Smooth muscle cell (in vitro differentiated cells): ENCODE data around the gene ACP2. TPM values are rescaled to one million over a fixed set of nuclear protein-coding genes. Genes with fewer than 3 reads are reported as not detected.

Source experiments
- DNase-seq: peaks from one replicate; lab custom pipeline; 2025; ENCODE audit not compliant: unreplicated experiment; lab: John Stamatoyannopoulos, UW
- H2AFZ ChIP-seq: fragments of 200-600 bp; sonication (generic); 2 replicates; pipeline ENCODE4 v1.6.0; 2016; ENCODE audit warnings: antibody characterized with exemption, low read depth, mild to moderate bottlenecking
- H3F3A ChIP-seq: fragments of 200-600 bp; sonication (generic); 2 replicates; pipeline ENCODE4 v1.6.0; 2017; ENCODE audit warnings: antibody characterized with exemption, low read depth
- H3K27ac ChIP-seq: fragments of 200-600 bp; sonication (generic); 2 replicates; pipeline ENCODE4 v1.5.1; 2016; ENCODE audit warnings: low read depth, mild to moderate bottlenecking
- H3K27me3 ChIP-seq: fragments of 200-600 bp; sonication (generic); 2 replicates; pipeline ENCODE4 v1.6.1; 2016; ENCODE audit warnings: low read depth, mild to moderate bottlenecking
- H3K36me3 ChIP-seq: fragments of 200-600 bp; sonication (generic); 2 replicates; pipeline ENCODE4 v1.5.1; 2016; ENCODE audit warnings: low read depth
- H3K4me1 ChIP-seq: fragments of 200-600 bp; sonication (generic); 2 replicates; pipeline ENCODE4 v1.5.1; 2016; ENCODE audit warnings: low read depth
- H3K4me2 ChIP-seq: fragments of 200-600 bp; sonication (generic); 2 replicates; pipeline ENCODE4 v1.6.0; 2016; ENCODE audit warnings: mild to moderate bottlenecking
- H3K4me3 ChIP-seq: fragments of 200-600 bp; sonication (generic); 2 replicates; pipeline ENCODE4 v1.5.1; 2016; ENCODE audit warnings: mild to moderate bottlenecking
- H3K79me2 ChIP-seq: fragments of 200-600 bp; sonication (generic); 2 replicates; pipeline ENCODE4 v1.6.0; 2016; ENCODE audit warnings: low read depth, mild to moderate bottlenecking
- H3K9ac ChIP-seq: fragments of 200-600 bp; sonication (generic); 2 replicates; pipeline ENCODE4 v1.6.0; 2016; ENCODE audit warnings: low read depth
- H3K9me3 ChIP-seq: fragments of 200-600 bp; sonication (generic); replicated peaks from 2 replicates; pipeline ENCODE4 v1.5.1; 2016; ENCODE audit warnings: low read depth
- H4K20me1 ChIP-seq: fragments of 200-600 bp; sonication (generic); 2 replicates; pipeline ENCODE4 v1.6.0; 2016; ENCODE audit warnings: low read depth
- WGBS: methylation state at CpG from one replicate; pipeline ENCODE4 v1.1.7; 2016; ENCODE audit warnings: low lambda C conversion rate; 5-methylcytosine and 5-hydroxymethylcytosine counted together
- polyA plus RNA-seq: library from polyadenylated mRNA; unstranded; fragments of >200 nt; fragmentation: Nextera tagmentation; extraction: Ambion mirVana; gene quantifications from 2 replicates; pipeline ENCODE4 v1.2.1, GENCODE V29; 2016
- total RNA-seq: library from RNA; depleted of rRNA; stranded (reverse); fragments of >200 nt; gene quantifications from 2 replicates; pipeline ENCODE4 v1.2.3, GENCODE V29; 2014
- TF ChIP-seq, protein P1 (sequence below): fragments of 200-600 bp; sonication (generic); IDR thresholded peaks from 2 replicates; pipeline ENCODE4 v1.5.1; 2017; ENCODE audit warnings: borderline replicate concordance, mild to moderate bottlenecking, antibody characterized with exemption; ENCODE audit not compliant: insufficient read depth, poor library complexity, severe bottlenecking

ACP2 gene, protein sequence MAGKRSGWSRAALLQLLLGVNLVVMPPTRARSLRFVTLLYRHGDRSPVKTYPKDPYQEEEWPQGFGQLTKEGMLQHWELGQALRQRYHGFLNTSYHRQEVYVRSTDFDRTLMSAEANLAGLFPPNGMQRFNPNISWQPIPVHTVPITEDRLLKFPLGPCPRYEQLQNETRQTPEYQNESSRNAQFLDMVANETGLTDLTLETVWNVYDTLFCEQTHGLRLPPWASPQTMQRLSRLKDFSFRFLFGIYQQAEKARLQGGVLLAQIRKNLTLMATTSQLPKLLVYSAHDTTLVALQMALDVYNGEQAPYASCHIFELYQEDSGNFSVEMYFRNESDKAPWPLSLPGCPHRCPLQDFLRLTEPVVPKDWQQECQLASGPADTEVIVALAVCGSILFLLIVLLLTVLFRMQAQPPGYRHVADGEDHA
- total RNA-seq, result 31.4 and 62.4 TPM in 2 replicates
- polyA plus RNA-seq, result 25.0 and 26.3 TPM in 2 replicates

DNA sequence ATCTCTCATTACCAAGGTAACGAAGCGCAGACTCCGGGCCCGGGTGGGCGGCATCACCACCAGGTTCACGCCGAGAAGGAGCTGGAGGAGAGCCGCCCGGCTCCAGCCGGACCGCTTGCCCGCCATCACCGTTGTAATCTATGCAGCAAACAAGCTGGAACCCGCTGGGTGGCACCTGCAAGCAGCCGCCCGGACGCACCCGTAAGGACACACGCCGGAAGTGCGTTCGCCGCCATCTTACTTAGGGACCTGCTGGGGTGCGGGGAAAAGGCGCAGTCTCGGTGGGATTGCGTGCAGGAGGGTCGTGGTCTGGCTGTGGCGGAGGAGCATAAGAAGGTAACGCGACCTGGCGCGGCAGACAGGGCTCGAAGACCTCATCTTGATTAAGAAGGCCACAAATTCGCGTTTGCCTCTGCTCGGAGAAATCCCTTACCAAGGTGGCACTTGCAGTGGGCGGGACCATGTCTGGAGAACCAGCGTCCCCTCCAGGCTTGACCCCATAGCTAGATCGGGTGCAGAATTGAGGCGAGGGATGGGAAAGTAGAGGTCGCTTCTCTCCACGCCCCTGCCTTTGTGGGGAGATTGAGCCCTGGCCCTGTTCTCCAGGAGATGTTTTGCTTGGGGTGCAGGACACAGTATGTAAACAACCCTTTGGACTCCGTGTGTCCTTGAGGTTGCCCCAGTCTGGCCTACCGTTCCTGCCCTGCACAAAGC is at the start of gene ACP2:
Gene ACP2, minus strand, starts transcription at position 151 of the 714 bp plus-strand sequence. Its CDS starts 25 bp downstream, at position 126.
- peak within 1 kb of the TSS; percentile 66 for H3K9ac ChIP-seq
- H3K4me3 ChIP-seq, result peak within 1 kb of the TSS; percentile 66
- no peaks in the 10 kb centered on the region for H3K27me3 ChIP-seq
- peak within 1 kb of the TSS; percentile 25 for H3K27ac ChIP-seq
- TF ChIP-seq, protein P1, sequence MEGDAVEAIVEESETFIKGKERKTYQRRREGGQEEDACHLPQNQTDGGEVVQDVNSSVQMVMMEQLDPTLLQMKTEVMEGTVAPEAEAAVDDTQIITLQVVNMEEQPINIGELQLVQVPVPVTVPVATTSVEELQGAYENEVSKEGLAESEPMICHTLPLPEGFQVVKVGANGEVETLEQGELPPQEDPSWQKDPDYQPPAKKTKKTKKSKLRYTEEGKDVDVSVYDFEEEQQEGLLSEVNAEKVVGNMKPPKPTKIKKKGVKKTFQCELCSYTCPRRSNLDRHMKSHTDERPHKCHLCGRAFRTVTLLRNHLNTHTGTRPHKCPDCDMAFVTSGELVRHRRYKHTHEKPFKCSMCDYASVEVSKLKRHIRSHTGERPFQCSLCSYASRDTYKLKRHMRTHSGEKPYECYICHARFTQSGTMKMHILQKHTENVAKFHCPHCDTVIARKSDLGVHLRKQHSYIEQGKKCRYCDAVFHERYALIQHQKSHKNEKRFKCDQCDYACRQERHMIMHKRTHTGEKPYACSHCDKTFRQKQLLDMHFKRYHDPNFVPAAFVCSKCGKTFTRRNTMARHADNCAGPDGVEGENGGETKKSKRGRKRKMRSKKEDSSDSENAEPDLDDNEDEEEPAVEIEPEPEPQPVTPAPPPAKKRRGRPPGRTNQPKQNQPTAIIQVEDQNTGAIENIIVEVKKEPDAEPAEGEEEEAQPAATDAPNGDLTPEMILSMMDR, result no peak
- no peaks in the 10 kb centered on the region for H3K4me1 ChIP-seq
- 48% methylated on average over 45 of the region's 45 CpGs for WGBS
- peak within 1 kb of the TSS; percentile 64 for H3K4me2 ChIP-seq
- H4K20me1 ChIP-seq, result no peaks in the 10 kb centered on the region
- no peaks in the 10 kb centered on the region for H3F3A ChIP-seq
- H3K36me3 ChIP-seq, result no peaks in the 10 kb centered on the region
- H2AFZ ChIP-seq, result no peak within 1 kb of the TSS
- H3K79me2 ChIP-seq, result no peaks in the 10 kb centered on the region
- DNase-seq, result no peak
- no peaks in the 10 kb centered on the region for H3K9me3 ChIP-seq

DNA sequence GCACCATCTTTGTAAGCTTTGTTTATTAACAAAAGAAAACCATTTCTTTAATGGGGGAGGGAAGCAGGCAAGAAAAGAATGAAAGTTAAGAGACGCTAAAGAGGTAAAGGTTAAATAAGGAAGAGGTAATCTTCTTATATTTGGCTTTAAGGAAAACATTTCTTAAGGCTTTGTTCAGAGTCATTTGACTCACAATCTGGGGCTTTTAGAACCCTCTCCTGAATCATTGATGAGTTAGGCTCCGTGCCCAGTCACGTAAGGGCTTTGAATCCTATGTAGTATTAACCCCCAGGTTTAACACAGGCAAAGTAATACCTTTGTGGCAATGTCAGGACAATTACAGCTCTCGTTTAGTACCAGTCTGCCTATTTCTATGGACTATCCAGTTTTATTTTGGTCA is 47.4 kb upstream of the ACP2 start:
- TF ChIP-seq, protein P1, result no peak
- no peaks in the 10 kb centered on the region for H3K27me3 ChIP-seq
- no peak overlapping the region for H3K4me3 ChIP-seq
- H3K27ac ChIP-seq, result no peak overlapping the region
- no peak overlapping the region for H2AFZ ChIP-seq
- over 99% methylated on average over 4 of the region's 4 CpGs for WGBS
- H3K4me2 ChIP-seq, result no peak overlapping the region
- no peaks in the 10 kb centered on the region for H3K9me3 ChIP-seq
- no peaks in the 10 kb centered on the region for H3K4me1 ChIP-seq
- H3K79me2 ChIP-seq, result no peaks in the 10 kb centered on the region
- H3K9ac ChIP-seq, result no peak overlapping the region
- peaks cover 3% of the 10 kb centered on the region for H4K20me1 ChIP-seq
- no peak for DNase-seq
- no peaks in the 10 kb centered on the region for H3F3A ChIP-seq
- peaks cover 23% of the 10 kb centered on the region for H3K36me3 ChIP-seq

DNA sequence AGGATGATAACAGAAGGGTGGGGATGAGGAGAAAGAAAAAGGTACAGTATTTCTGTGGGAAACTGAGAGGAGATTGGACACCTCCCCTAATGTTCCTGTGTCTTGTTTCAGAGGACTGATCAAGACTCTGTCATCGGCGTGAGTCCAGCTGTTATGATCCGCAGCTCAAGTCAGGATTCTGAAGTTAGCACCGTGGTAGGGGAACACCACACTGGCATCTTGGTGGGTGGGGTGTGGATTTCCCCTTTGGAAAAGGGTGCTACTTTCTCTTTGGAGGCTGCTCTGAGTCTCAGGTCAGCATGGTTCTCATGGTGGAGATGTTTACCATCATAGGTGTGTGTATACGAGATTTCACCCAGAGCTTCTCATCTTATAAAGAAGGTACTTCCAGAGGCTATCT is 46.8 kb upstream of the ACP2 start:
- Histone ChIP-seq H4K20me1 (peaks cover 3% of the 10 kb centered on the region), H2AFZ (no peak overlapping the region), H3K4me1 (no peaks in the 10 kb centered on the region), H3K9me3 (no peaks in the 10 kb centered on the region), H3K36me3 (peaks cover 19% of the 10 kb centered on the region), H3K79me2 (no peaks in the 10 kb centered on the region), H3K4me2 (no peak overlapping the region), H3F3A (no peaks in the 10 kb centered on the region), H3K27ac (no peak overlapping the region), H3K4me3 (no peak overlapping the region), H3K9ac (no peak overlapping the region), H3K27me3 (no peaks in the 10 kb centered on the region)
- 99% methylated on average over 5 of the region's 5 CpGs for WGBS
- no peak for DNase-seq
- TF ChIP-seq, protein P1, result no peak
